Panc1 (cell line): ENCODE measurements around the gene CFP. TPM values are rescaled to one million over a fixed set of nuclear protein-coding genes. Genes with fewer than 3 reads are reported as not detected.

Experiments
- ATAC-seq: fragments of 200-7000 bp; cut with Tn5 transposase; 2 replicates; pipeline ENCODE4 v1.9.1; 2020; ENCODE audit warnings: mild to moderate bottlenecking, moderate library complexity
- BruUV-seq: library from RNA; stranded (reverse); fragments of 400-500 nt; replicated peaks from 2 replicates; lab custom pipeline; 2021; lab: Mats Ljungman, UMichigan
- CTCF ChIA-PET: fragments of 300-600 bp; sonication (Branson Sonifier 250); formaldehyde crosslinking; loops from one replicate; lab custom pipeline; 2022; ENCODE audit warnings: antibody characterized with exemption; lab: Charles Lee
- POLR2A ChIA-PET: fragments of 300-600 bp; sonication (Branson Sonifier 250); formaldehyde crosslinking; loops from one replicate; lab custom pipeline; 2022; ENCODE audit warnings: antibody characterized with exemption; lab: Charles Lee
- DNase-seq: peaks from one replicate; pipeline ENCODE4 v3.0.0-alpha.2; 2010; ENCODE audit warnings: low read depth, low spot score
- H3K27ac ChIP-seq: 2 replicates; pipeline ENCODE4 v1.5.1; 2011; ENCODE audit warnings: mild to moderate bottlenecking, low read length, inconsistent platforms
- H3K27me3 ChIP-seq: fragments of 200-500 bp; sonication (Bioruptor generic); 2 replicates; pipeline ENCODE4 v1.6.0; 2014; ENCODE audit warnings: low read length, inconsistent platforms; ENCODE audit not compliant: control insufficient read depth, insufficient read depth
- H3K36me3 ChIP-seq: fragments of 200-500 bp; sonication (Bioruptor generic); 2 replicates; pipeline ENCODE4 v1.5.1; 2014; ENCODE audit warnings: inconsistent platforms, mild to moderate bottlenecking, low read length, moderate library complexity; ENCODE audit not compliant: control insufficient read depth, insufficient read depth
- H3K4me1 ChIP-seq: 2 replicates; pipeline ENCODE4 v1.5.1; 2011; ENCODE audit warnings: inconsistent platforms, mild to moderate bottlenecking, low read length, moderate library complexity; ENCODE audit not compliant: control insufficient read depth, insufficient read depth
- H3K4me3 ChIP-seq, 2 experiments: 2 replicates each; pipeline ENCODE4 v1.5.1; 2011 to 2012; ENCODE audit warnings: low read depth in 2 of 2, low read length in 2 of 2, mild to moderate bottlenecking in 2 of 2, inconsistent platforms in 1 of 2, moderate library complexity in 1 of 2
- H3K9me3 ChIP-seq: fragments of 200-500 bp; sonication (Bioruptor generic); 2 replicates; pipeline ENCODE4 v1.5.1; 2014; ENCODE audit warnings: low read depth, mild to moderate bottlenecking, inconsistent platforms, low read length, moderate library complexity; ENCODE audit not compliant: control insufficient read depth, insufficient read depth
- POLR2AphosphoS5 ChIP-seq: IDR thresholded peaks from 2 replicates; pipeline ENCODE4 v1.6.1; 2012; ENCODE audit warnings: mild to moderate bottlenecking, low read depth, low read length, moderate library complexity
- SIN3A ChIP-seq: IDR thresholded peaks from 2 replicates; pipeline ENCODE4 v1.6.1; 2012; ENCODE audit warnings: low read depth, mild to moderate bottlenecking, low read length, moderate library complexity, borderline replicate concordance; ENCODE audit not compliant: insufficient read depth
- TCF7L2 ChIP-seq: IDR thresholded peaks from 2 replicates; pipeline ENCODE4 v1.6.1; 2011; ENCODE audit warnings: mild to moderate bottlenecking, low read depth, low read length, inconsistent platforms
- in situ Hi-C: cut with HindIII; loops from 2 replicates; pipeline ENCODE4 v1.10.0; 2016; ENCODE audit warnings: low sequenced_read_pairs, low pct_unique_long_range_greater_than_20kb
- intact Hi-C: fragments of 100-400 bp; cut with micrococcal nuclease; formaldehyde crosslinking; loops from one replicate; pipeline ENCODE4 v1.10.0; 2022; ENCODE audit not compliant: unreplicated experiment
- total RNA-seq: library from RNA; stranded (reverse); gene quantifications from one replicate; pipeline ENCODE4 v1.2.1, GENCODE V29; 2021; ENCODE audit not compliant: unreplicated experiment
- TF ChIP-seq, protein P1 (sequence below): fragments of 450-650 bp; IDR thresholded peaks from 2 replicates; pipeline ENCODE4 v1.5.1; 2017; ENCODE audit warnings: mild to moderate bottlenecking
- TF ChIP-seq, protein P2 (sequence below), 2 experiments: IDR thresholded peaks; 2 replicates each; pipeline ENCODE4 v1.6.1; 2011 to 2012; ENCODE audit warnings: low read depth in 2 of 2, control low read depth in 1 of 2, low read length in 1 of 2, mild to moderate bottlenecking in 1 of 2, moderate library complexity in 1 of 2; ENCODE audit not compliant: insufficient read depth in 1 of 2

The CFP gene
- total RNA-seq, 1 experiment from 2014 or later, result 0.59 TPM

DNA sequence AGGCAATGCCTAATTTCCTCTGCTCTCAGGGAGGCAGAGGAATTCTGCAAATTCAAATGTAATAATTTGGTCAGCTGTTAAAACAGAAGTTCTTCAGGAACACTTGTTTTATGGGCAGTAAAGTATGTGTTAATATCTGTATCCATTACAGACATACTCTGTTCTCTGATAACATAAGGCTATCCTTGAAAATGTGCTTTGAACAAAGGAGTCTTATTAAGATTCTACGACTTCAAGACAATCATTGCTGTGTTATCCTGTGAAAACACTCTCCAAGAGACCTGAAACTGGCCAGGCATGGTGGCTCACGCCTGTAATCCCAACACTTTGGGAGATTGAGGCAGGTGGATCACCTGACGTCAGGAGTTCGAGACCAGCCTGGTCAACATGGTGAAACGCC, 1.9 kb upstream of the CFP start:
- intact Hi-C loops (no loop called here), in situ Hi-C loops (no loop called here)
- no peak overlapping the region for H3K27ac ChIP-seq
- DNase-seq, result no peak
- no peaks in the 10 kb centered on the region for H3K9me3 ChIP-seq
- POLR2A ChIA-PET, result no interaction called here
- H3K4me1 ChIP-seq, result no peaks in the 10 kb centered on the region; the same call in 1 of the 2 replicates
- H3K4me3 ChIP-seq, result no peak overlapping the region
- CTCF ChIA-PET, result no interaction called here
- no peaks in the 10 kb centered on the region for H3K27me3 ChIP-seq
- TF ChIP-seq POLR2AphosphoS5, result no peak
- no peaks in the 10 kb centered on the region for H3K36me3 ChIP-seq
- no peak for ATAC-seq
- BruUV-seq, result no TSS peak

DNA sequence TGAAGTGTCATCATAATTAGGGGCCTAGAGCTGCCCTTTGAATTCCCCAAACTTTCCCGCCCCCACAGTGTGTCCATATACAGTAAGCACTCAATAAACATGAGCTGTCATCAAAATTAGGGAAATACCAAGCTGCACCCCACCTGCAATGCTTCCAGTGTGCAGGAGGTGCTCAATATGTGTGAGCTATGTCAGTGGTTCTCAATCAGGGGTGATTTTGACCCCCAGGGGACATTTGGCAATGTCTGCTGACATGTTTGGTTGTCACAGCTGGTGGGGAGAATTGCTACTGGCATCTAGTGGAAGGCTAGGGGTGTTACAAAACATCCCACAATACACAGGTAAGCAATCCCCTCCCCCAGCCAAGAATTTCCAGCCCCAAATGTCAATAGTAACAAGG, 748 bp downstream of the CFP start:
- no peak for DNase-seq
- Histone ChIP-seq H3K27me3 (no peaks in the 10 kb centered on the region), H3K4me3 (no peak overlapping the region), H3K9me3 (no peaks in the 10 kb centered on the region), H3K27ac (no peak overlapping the region), H3K4me1 (no peaks in the 10 kb centered on the region; the same call in 1 of the 2 replicates), H3K36me3 (no peaks in the 10 kb centered on the region)
- in situ Hi-C loops (no loop called here), intact Hi-C loops (no loop called here)
- ATAC-seq, result no peak
- CTCF ChIA-PET, result no interaction called here
- no TSS peak for BruUV-seq
- no peak for TF ChIP-seq TCF7L2
- TF ChIP-seq, protein P1, sequence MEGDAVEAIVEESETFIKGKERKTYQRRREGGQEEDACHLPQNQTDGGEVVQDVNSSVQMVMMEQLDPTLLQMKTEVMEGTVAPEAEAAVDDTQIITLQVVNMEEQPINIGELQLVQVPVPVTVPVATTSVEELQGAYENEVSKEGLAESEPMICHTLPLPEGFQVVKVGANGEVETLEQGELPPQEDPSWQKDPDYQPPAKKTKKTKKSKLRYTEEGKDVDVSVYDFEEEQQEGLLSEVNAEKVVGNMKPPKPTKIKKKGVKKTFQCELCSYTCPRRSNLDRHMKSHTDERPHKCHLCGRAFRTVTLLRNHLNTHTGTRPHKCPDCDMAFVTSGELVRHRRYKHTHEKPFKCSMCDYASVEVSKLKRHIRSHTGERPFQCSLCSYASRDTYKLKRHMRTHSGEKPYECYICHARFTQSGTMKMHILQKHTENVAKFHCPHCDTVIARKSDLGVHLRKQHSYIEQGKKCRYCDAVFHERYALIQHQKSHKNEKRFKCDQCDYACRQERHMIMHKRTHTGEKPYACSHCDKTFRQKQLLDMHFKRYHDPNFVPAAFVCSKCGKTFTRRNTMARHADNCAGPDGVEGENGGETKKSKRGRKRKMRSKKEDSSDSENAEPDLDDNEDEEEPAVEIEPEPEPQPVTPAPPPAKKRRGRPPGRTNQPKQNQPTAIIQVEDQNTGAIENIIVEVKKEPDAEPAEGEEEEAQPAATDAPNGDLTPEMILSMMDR, result no peak; the same call in 1 of the 2 replicates
- TF ChIP-seq, protein P2, sequence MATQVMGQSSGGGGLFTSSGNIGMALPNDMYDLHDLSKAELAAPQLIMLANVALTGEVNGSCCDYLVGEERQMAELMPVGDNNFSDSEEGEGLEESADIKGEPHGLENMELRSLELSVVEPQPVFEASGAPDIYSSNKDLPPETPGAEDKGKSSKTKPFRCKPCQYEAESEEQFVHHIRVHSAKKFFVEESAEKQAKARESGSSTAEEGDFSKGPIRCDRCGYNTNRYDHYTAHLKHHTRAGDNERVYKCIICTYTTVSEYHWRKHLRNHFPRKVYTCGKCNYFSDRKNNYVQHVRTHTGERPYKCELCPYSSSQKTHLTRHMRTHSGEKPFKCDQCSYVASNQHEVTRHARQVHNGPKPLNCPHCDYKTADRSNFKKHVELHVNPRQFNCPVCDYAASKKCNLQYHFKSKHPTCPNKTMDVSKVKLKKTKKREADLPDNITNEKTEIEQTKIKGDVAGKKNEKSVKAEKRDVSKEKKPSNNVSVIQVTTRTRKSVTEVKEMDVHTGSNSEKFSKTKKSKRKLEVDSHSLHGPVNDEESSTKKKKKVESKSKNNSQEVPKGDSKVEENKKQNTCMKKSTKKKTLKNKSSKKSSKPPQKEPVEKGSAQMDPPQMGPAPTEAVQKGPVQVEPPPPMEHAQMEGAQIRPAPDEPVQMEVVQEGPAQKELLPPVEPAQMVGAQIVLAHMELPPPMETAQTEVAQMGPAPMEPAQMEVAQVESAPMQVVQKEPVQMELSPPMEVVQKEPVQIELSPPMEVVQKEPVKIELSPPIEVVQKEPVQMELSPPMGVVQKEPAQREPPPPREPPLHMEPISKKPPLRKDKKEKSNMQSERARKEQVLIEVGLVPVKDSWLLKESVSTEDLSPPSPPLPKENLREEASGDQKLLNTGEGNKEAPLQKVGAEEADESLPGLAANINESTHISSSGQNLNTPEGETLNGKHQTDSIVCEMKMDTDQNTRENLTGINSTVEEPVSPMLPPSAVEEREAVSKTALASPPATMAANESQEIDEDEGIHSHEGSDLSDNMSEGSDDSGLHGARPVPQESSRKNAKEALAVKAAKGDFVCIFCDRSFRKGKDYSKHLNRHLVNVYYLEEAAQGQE (IDR thresholded peaks at IDR 0.05; ENCODE audit: insufficient read depth in 1 of 2, low read depth in 2 of 2, low read length in 1 of 2), result no peak
- TF ChIP-seq POLR2AphosphoS5, result no peak
- TF ChIP-seq SIN3A, result no peak
- POLR2A ChIA-PET, result no interaction called here

DNA sequence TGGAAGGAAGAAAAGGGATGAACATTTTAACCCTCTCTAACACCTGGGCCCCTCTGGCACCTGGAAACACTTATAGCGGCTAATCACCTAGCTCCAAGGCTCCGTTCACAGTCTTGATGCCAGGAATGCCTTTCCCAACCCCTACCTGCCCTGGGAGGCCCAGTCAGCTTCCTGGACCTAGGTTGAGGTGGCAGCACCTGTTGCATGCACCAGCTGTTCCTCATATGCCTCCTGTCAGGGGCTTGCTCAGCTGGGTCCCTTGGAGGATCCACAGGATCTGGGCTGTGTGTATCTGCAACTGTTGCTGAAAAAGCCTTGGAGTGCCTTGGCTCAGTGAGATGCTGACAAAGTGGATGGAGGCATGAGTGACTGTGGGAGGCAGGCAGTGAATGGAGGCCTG, 4.4 kb downstream of the CFP start:
- BruUV-seq, result no TSS peak
- Histone ChIP-seq H3K27ac (no peak overlapping the region), H3K4me3 (no peak overlapping the region), H3K9me3 (no peaks in the 10 kb centered on the region), H3K36me3 (no peaks in the 10 kb centered on the region), H3K4me1 (no peaks in the 10 kb centered on the region; the same call in 1 of the 2 replicates), H3K27me3 (no peaks in the 10 kb centered on the region; the same call in 1 of the 2 replicates)
- TF ChIP-seq, protein P2 (IDR thresholded peaks at IDR 0.05; ENCODE audit: insufficient read depth in 1 of 2, low read depth in 2 of 2, low read length in 1 of 2), result no peak
- no peak for TF ChIP-seq SIN3A
- no peak for TF ChIP-seq TCF7L2
- no peak for TF ChIP-seq POLR2AphosphoS5
- TF ChIP-seq, protein P1, result no peak
- ATAC-seq, result no peak
- in situ Hi-C loops (no loop called here), intact Hi-C loops (no loop called here)
- CTCF ChIA-PET, result no interaction called here
- DNase-seq, result no peak
- POLR2A ChIA-PET, result interaction anchor here (0.6 kb wide), 1 partner anchor 605 kb away, joined by 3 read pairs; no protein-coding TSS in a partner anchor
